K562 (cell line): Measurements from ENCODE around the gene TMEM273. TPM values are rescaled to one million over a fixed set of nuclear protein-coding genes. Genes with fewer than 3 reads are reported as not detected.

ENCODE experiments used
- CBX1 ChIP-seq: sonication (generic); IDR thresholded peaks from 2 replicates; pipeline ENCODE4 v1.6.1; 2016; ENCODE audit warnings: antibody characterized with exemption, low read depth, mild to moderate bottlenecking
- COPS2 ChIP-seq: fragments of 450-650 bp; conservative IDR thresholded peaks from 2 replicates; pipeline ENCODE4 v1.6.1; 2016; ENCODE audit warnings: mild to moderate bottlenecking, moderate library complexity
- FOXK2 ChIP-seq, 2 experiments: fragments of 450-650 bp; IDR thresholded peaks in 1 of 2; conservative IDR thresholded peaks in 1 of 2; 2 replicates each; pipeline ENCODE4 v1.6.1; 2016; ENCODE audit warnings: low read depth in 2 of 2, mild to moderate bottlenecking in 1 of 2
- L3MBTL2 ChIP-seq: fragments of 450-650 bp; IDR thresholded peaks from 2 replicates; pipeline ENCODE4 v1.6.1; 2016; ENCODE audit warnings: mild to moderate bottlenecking, moderate library complexity
- NKRF ChIP-seq: fragments of 450-650 bp; IDR thresholded peaks from 2 replicates; pipeline ENCODE4 v1.6.1; 2016; ENCODE audit warnings: borderline replicate concordance
- POLR2AphosphoS2 ChIP-seq: IDR thresholded peaks from 2 replicates; pipeline ENCODE4 v1.6.1; 2012; ENCODE audit warnings: low read length, improper control_type of control experiment
- POLR2H ChIP-seq: IDR thresholded peaks from 2 replicates; pipeline ENCODE4 v1.6.1; 2016; ENCODE audit warnings: missing genetic modification characterization, low read depth, mild to moderate bottlenecking, control low read depth, missing compliant biosample characterization, moderate library complexity
- PRDM10 ChIP-seq: fragments of 450-650 bp; IDR thresholded peaks from 2 replicates; pipeline ENCODE4 v1.6.1; 2018; ENCODE audit not compliant: partially characterized antibody
- SUPT5H ChIP-seq: fragments of 450-650 bp; IDR thresholded peaks from 2 replicates; pipeline ENCODE4 v1.6.1; 2016
- ZBTB40 ChIP-seq, 2 experiments: fragments of 450-650 bp in 1 of 2; sonication (generic) in 1 of 2; formaldehyde crosslinking in 1 of 2; IDR thresholded peaks; 2 replicates each; pipeline versions ENCODE4 v1.7.1 to v1.9.0; 2016 to 2022; ENCODE audit warnings: inconsistent platforms in 1 of 2, mild to moderate bottlenecking in 1 of 2, missing genetic modification reagents in 1 of 2
- ZBTB9 ChIP-seq: fragments of 450-650 bp; formaldehyde crosslinking; IDR thresholded peaks from 2 replicates; pipeline ENCODE4 v1.4.0; 2020; ENCODE audit warnings: mild to moderate bottlenecking, moderate library complexity
- polyA plus RNA-seq, 8 experiments: library from polyadenylated mRNA; depleted of rRNA in 4 of 8; stranded (reverse) in 5 of 8; unstranded in 3 of 8; fragments of >200 nt; fragmentation: Nextera tagmentation in 2 of 8; fragmentation: Illumina TruSeq in 1 of 8; extraction: Ambion mirVana in 2 of 8; extraction: Trizol in 1 of 8; gene quantifications; 2 replicates each; pipeline versions ENCODE4 v1.2.1 to v1.2.3, GENCODE V29; 2011 to 2014; ENCODE audit warnings: inconsistent platforms in 1 of 8, missing spikeins in 1 of 8
- total RNA-seq, 7 experiments: library from RNA; depleted of rRNA in 6 of 7; stranded (reverse); fragments of >200 nt in 6 of 7; fragmentation: Illumina TruSeq in 2 of 7; extraction: Trizol in 2 of 7; gene quantifications; 2 replicates each; pipeline versions ENCODE4 v1.2.1 to v1.2.3, GENCODE V29; 2011 to 2021; ENCODE audit warnings: low replicate concordance in 1 of 7

The TMEM273 gene
- total and polyA plus RNA-seq, 9 of the 15 experiments (the other 6 are each of a cell fraction or from before 2014, with no cell fraction given), result 39.2 to 131 (median 95.6) TPM

- TF ChIP-seq ZBTB40 (IDR thresholded peaks at IDR 0.05) (0 out of 2 replicates have a peak, but pooled peaks have one; percentile 14), ZBTB40 (CRISPR knock-in tag; IDR thresholded peaks at IDR 0.05) (no peak), FOXK2 (conservative IDR thresholded peaks at IDR 0.05 in 1 of 2, IDR thresholded peaks at IDR 0.05 in 1 of 2; ENCODE audit: low read depth in 2 of 2) (0 out of 4 replicates have a peak, but pooled peaks have one; percentile 51 to 57), NKRF (no peak), PRDM10 (no peak), ZBTB9 (no peak), POLR2AphosphoS2 (no peak), SUPT5H (peak; percentile 47; the same call in 1 of the 2 replicates), CBX1 (no peak), L3MBTL2 (peak; percentile 86), COPS2 (no peak), POLR2H (tag) (no peak)
Measured at GRCh38 chr10:49173201-49173772, 14.9 kb downstream of the TMEM273 start (continued).
